RWPE2 (cell line): Measurements from ENCODE around the gene RAPSN.

Experiments
- ATAC-seq: fragments of 200-7000 bp; cut with Tn5 transposase; 3 replicates; pipeline ENCODE4 v1.9.1; 2021; ENCODE audit warnings: low read depth
- DNase-seq: peaks from one replicate; pipeline ENCODE4 v3.0.0-alpha.2; 2020; ENCODE audit warnings: low spot score
- H3K27ac ChIP-seq: fragments of 450-650 bp; 2 replicates; pipeline ENCODE4 v1.5.1; 2017; ENCODE audit warnings: mild to moderate bottlenecking; ENCODE audit not compliant: poor library complexity, severe bottlenecking
- H3K27me3 ChIP-seq: fragments of 250-450 bp; sonication (Bioruptor Pico); 2 replicates; pipeline ENCODE4 v1.5.1; 2021; ENCODE audit warnings: mild to moderate bottlenecking, moderate library complexity; ENCODE audit not compliant: insufficient read depth, poor library complexity, severe bottlenecking
- H3K36me3 ChIP-seq: fragments of 250-450 bp; sonication (Bioruptor Pico); 2 replicates; pipeline ENCODE4 v1.5.1; 2020; ENCODE audit warnings: low read depth, mild to moderate bottlenecking, moderate library complexity
- H3K4me1 ChIP-seq: fragments of 250-450 bp; sonication (Bioruptor Pico); 2 replicates; pipeline ENCODE4 v1.5.1; 2021; ENCODE audit warnings: mild to moderate bottlenecking, moderate library complexity; ENCODE audit not compliant: insufficient read depth, poor library complexity, severe bottlenecking
- H3K4me3 ChIP-seq: fragments of 250-450 bp; sonication (Bioruptor Pico); 2 replicates; pipeline ENCODE4 v1.5.1; 2021; ENCODE audit warnings: mild to moderate bottlenecking, moderate library complexity; ENCODE audit not compliant: severe bottlenecking
- H3K9me3 ChIP-seq: fragments of 250-450 bp; sonication (Bioruptor Pico); 2 replicates; pipeline ENCODE4 v1.5.1; 2021; ENCODE audit warnings: mild to moderate bottlenecking, moderate library complexity; ENCODE audit not compliant: severe bottlenecking
- CTCF ChIP-seq: fragments of 450-650 bp; IDR thresholded peaks from one replicate; pipeline ENCODE4 v1.5.1; 2017; ENCODE audit warnings: mild to moderate bottlenecking, moderate library complexity; ENCODE audit not compliant: poor library complexity, severe bottlenecking

The RAPSN gene

GRCh38 chr11:47448566-47449427 is at the start of gene RAPSN:
RAPSN (minus strand) TSS chr11:47449136; CDS start chr11:47448964, 172 bp downstream.
- H3K4me3 ChIP-seq, result no peak within 1 kb of the TSS
- H3K36me3 ChIP-seq, result no peaks in the 10 kb centered on the region
- TF ChIP-seq CTCF, result no peak
- no peaks in the 10 kb centered on the region for H3K27me3 ChIP-seq
- no peak for ATAC-seq
- no peaks in the 10 kb centered on the region for H3K4me1 ChIP-seq
- H3K9me3 ChIP-seq, result no peaks in the 10 kb centered on the region
- no peak for DNase-seq
- no peak within 1 kb of the TSS for H3K27ac ChIP-seq

- Histone ChIP-seq H3K9me3 (no peaks in the 10 kb centered on the region), H3K36me3 (peaks cover 93% of the 10 kb centered on the region), H3K27ac (no peak overlapping the region), H3K27me3 (no peaks in the 10 kb centered on the region), H3K4me1 (peaks cover 7% of the 10 kb centered on the region), H3K4me3 (no peak overlapping the region)
- no peak for ATAC-seq
- no peak for DNase-seq
- TF ChIP-seq CTCF, result no peak
These were observed 49.2 kb upstream of the RAPSN start for GRCh38 chr11:47498149-47498548.

- Histone ChIP-seq H3K27ac (no peak overlapping the region), H3K27me3 (no peaks in the 10 kb centered on the region), H3K36me3 (peaks cover 92% of the 10 kb centered on the region), H3K4me1 (peaks cover 4% of the 10 kb centered on the region), H3K9me3 (no peaks in the 10 kb centered on the region), H3K4me3 (no peak overlapping the region)
- ATAC-seq (no peak), DNase-seq (no peak)
- TF ChIP-seq CTCF, result no peak
These were observed 47.9 kb upstream of the RAPSN start for GRCh38 chr11:47496808-47497207.

GRCh38 chr11:47495856-47496217 is 46.9 kb upstream of the RAPSN start:
- ATAC-seq (no peak), DNase-seq (no peak)
- Histone ChIP-seq H3K36me3 (peaks cover 87% of the 10 kb centered on the region), H3K9me3 (no peaks in the 10 kb centered on the region), H3K4me1 (peaks cover 4% of the 10 kb centered on the region), H3K4me3 (no peak overlapping the region), H3K27me3 (no peaks in the 10 kb centered on the region), H3K27ac (no peak overlapping the region)
- TF ChIP-seq CTCF, result no peak
